HepG2 (cell line): ENCODE data around the gene PSMB10. TPM values are rescaled to one million over a fixed set of nuclear protein-coding genes. Genes with fewer than 3 reads are reported as not detected.
A peak's percentile ranks its signal among the peaks of the same experiment; 100 is the strongest.

Source experiments
- AGO1 ChIP-seq: fragments of 200-400 bp; formaldehyde crosslinking; IDR thresholded peaks from 2 replicates; pipeline ENCODE4 v1.6.1; 2017; ENCODE audit warnings: mild to moderate bottlenecking, low read depth, low read length, moderate library complexity; ENCODE audit not compliant: poor library complexity, severe bottlenecking
- ARNTL ChIP-seq: sonication (generic); formaldehyde crosslinking; IDR thresholded peaks from 2 replicates; pipeline ENCODE4 v1.4.0; 2020; ENCODE audit warnings: mild to moderate bottlenecking, missing genetic modification reagents
- CBX5 ChIP-seq: sonication (generic); formaldehyde crosslinking; IDR thresholded peaks from 2 replicates; pipeline ENCODE4 v1.4.0; 2020; ENCODE audit warnings: missing genetic modification reagents, borderline replicate concordance
- CC2D1A ChIP-seq: sonication (generic); formaldehyde crosslinking; IDR thresholded peaks from 2 replicates; pipeline ENCODE4 v1.8.1; 2023; ENCODE audit warnings: mild to moderate bottlenecking, missing genetic modification reagents
- KLF11 ChIP-seq: IDR thresholded peaks from 2 replicates; pipeline ENCODE4 v1.6.1; 2016; ENCODE audit warnings: missing compliant biosample characterization
- KLF6 ChIP-seq: IDR thresholded peaks from 2 replicates; pipeline ENCODE4 v1.8.0; 2016; ENCODE audit warnings: missing biosample characterization, missing genetic modification reagents
- MTERF4 ChIP-seq: sonication (generic); formaldehyde crosslinking; IDR thresholded peaks from 2 replicates; pipeline ENCODE4 v1.8.0; 2023; ENCODE audit warnings: mild to moderate bottlenecking, missing genetic modification reagents
- PAX8 ChIP-seq: sonication (generic); formaldehyde crosslinking; IDR thresholded peaks from 2 replicates; pipeline ENCODE4 v1.8.0; 2022; ENCODE audit warnings: mild to moderate bottlenecking, missing genetic modification reagents, borderline replicate concordance
- PHF8 ChIP-seq: sonication (generic); formaldehyde crosslinking; IDR thresholded peaks from 2 replicates; pipeline ENCODE4 v1.5.0; 2020; ENCODE audit warnings: missing genetic modification reagents
- PRDM15 ChIP-seq: sonication (generic); formaldehyde crosslinking; IDR thresholded peaks from 2 replicates; pipeline ENCODE4 v1.4.0; 2020; ENCODE audit warnings: missing genetic modification reagents
- SRSF1 ChIP-seq: fragments of 200-400 bp; formaldehyde crosslinking; optimal IDR thresholded peaks from 2 replicates; pipeline ENCODE3; 2017; ENCODE audit warnings: mild to moderate bottlenecking, low read depth, low read length, moderate library complexity
- ZBTB3 ChIP-seq: sonication (generic); formaldehyde crosslinking; IDR thresholded peaks from 2 replicates; pipeline ENCODE4 v1.4.0; 2020; ENCODE audit warnings: low read depth, mild to moderate bottlenecking, moderate library complexity, missing genetic modification reagents, borderline replicate concordance
- ZFP91 ChIP-seq: sonication (generic); formaldehyde crosslinking; IDR thresholded peaks from 2 replicates; pipeline ENCODE4 v1.9.0; 2022; ENCODE audit warnings: missing genetic modification reagents, mild to moderate bottlenecking, borderline replicate concordance
- ZFX ChIP-seq: sonication (generic); formaldehyde crosslinking; IDR thresholded peaks from 2 replicates; pipeline ENCODE4 v1.4.0; 2020; ENCODE audit warnings: mild to moderate bottlenecking, low read depth, missing genetic modification reagents, moderate library complexity
- ZNF672 ChIP-seq: sonication (generic); formaldehyde crosslinking; IDR thresholded peaks from 2 replicates; pipeline ENCODE4 v1.8.1; 2022; ENCODE audit warnings: missing genetic modification reagents
- ZNF746 ChIP-seq: sonication (generic); formaldehyde crosslinking; IDR thresholded peaks from 2 replicates; pipeline ENCODE4 v1.8.0; 2022; ENCODE audit warnings: mild to moderate bottlenecking, missing genetic modification reagents
- ZNF749 ChIP-seq: sonication (generic); formaldehyde crosslinking; IDR thresholded peaks from 2 replicates; pipeline ENCODE4 v1.8.0; 2022; ENCODE audit warnings: mild to moderate bottlenecking, missing genetic modification reagents, moderate library complexity, borderline replicate concordance
- polyA plus RNA-seq, 8 experiments: library from polyadenylated mRNA; depleted of rRNA in 3 of 8; stranded (reverse) in 7 of 8; unstranded in 1 of 8; fragments of >200 nt; fragmentation: Illumina TruSeq in 4 of 8; extraction: Trizol in 4 of 8; gene quantifications; 2 replicates each; pipeline versions ENCODE4 v1.2.1 to v1.2.3, GENCODE V29; 2011 to 2016; ENCODE audit warnings: low read depth in 4 of 8, missing spikeins in 1 of 8, mixed read lengths in 1 of 8; ENCODE audit not compliant: insufficient read depth in 1 of 8
- total RNA-seq, 5 experiments: library from RNA; depleted of rRNA; stranded (reverse); fragments of >200 nt; fragmentation: Illumina TruSeq; extraction: Trizol; gene quantifications; 2 replicates each; pipeline ENCODE4 v1.2.3, GENCODE V29; 2016; ENCODE audit warnings: low read depth in 1 of 5
- TF ChIP-seq, protein P1 (sequence below): IDR thresholded peaks from 2 replicates; pipeline ENCODE4 v1.6.1; 2016; ENCODE audit warnings: control low read depth
- TF ChIP-seq, protein P2 (sequence below): sonication (generic); formaldehyde crosslinking; IDR thresholded peaks from 2 replicates; pipeline ENCODE4 v1.5.1; 2020; ENCODE audit warnings: missing genetic modification reagents, mild to moderate bottlenecking, borderline replicate concordance

Gene PSMB10
- total and polyA plus RNA-seq, 2 of the 13 experiments (the other 11 are each of a cell fraction or from before 2014, with no cell fraction given) = 12.7 to 65.9 TPM

DNA sequence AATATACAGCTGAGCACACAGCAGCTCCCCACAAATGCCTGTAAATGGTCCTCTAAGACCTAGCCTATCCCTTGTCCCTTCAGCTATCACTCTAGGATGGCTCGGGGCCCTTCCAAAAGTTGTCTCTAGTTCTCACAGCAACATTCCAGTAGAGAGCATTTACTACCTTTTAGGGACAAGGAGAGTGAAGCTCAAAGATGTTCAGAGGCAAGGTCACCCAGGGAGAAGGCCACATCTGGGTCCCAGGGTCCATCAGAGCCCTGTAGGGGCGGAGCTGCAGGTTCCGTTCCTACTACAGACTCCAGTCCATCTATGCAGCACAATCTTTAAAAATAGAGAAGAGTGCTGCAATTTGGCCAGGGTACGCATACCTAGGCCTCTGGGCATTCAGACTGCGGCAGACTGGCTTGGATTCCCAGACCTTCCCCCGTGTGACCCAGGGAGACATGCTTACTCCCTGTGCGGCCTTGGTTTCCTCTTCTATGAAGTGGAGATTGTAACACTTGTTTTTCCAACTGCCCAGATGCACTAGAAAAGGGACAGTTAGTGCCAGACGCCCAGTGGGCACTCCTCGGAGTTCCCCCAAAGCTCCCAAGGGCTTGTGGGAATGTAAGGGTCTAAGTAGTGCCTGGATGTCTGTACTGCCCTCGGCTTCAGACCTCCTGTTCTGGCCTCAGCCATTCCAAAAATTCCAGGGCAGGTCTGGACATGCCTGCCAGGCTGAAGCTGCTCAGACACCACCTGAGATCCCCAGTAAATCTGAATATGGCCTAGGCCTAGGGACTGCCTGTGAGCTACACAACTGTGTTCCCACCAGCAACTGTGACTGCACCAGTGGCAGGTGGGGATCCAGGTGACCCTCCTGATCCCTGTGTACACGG is 29.3 kb upstream of the PSMB10 start (continued):
- 0 out of 2 replicates have a peak, but pooled peaks have one; percentile 4 for TF ChIP-seq MTERF4 (CRISPR knock-in tag)
- TF ChIP-seq KLF11 (CRISPR knock-in tag) = 0 out of 2 replicates have a peak, but pooled peaks have one; percentile 53
- TF ChIP-seq ZBTB3 (CRISPR knock-in tag) = no peak
- peak; percentile 75 for TF ChIP-seq ZFX (CRISPR knock-in tag)
- TF ChIP-seq, protein P1, sequence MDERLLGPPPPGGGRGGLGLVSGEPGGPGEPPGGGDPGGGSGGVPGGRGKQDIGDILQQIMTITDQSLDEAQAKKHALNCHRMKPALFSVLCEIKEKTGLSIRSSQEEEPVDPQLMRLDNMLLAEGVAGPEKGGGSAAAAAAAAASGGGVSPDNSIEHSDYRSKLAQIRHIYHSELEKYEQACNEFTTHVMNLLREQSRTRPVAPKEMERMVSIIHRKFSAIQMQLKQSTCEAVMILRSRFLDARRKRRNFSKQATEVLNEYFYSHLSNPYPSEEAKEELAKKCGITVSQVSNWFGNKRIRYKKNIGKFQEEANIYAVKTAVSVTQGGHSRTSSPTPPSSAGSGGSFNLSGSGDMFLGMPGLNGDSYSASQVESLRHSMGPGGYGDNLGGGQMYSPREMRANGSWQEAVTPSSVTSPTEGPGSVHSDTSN (CRISPR knock-in tag) = no peak
- TF ChIP-seq PAX8 (CRISPR knock-in tag) = 0 out of 2 replicates have a peak, but pooled peaks have one; percentile 21
- TF ChIP-seq ZNF749 = 0 out of 2 replicates have a peak, but pooled peaks have one; percentile 59
- TF ChIP-seq CBX5 = 0 out of 2 replicates have a peak, but pooled peaks have one; percentile 10
- TF ChIP-seq PHF8 (CRISPR knock-in tag) = peak; percentile 48; the same call in 1 of the 2 replicates
- TF ChIP-seq ZNF672 (CRISPR knock-in tag) = no peak
- 0 out of 2 replicates have a peak, but pooled peaks have one; percentile 85 for TF ChIP-seq CC2D1A (CRISPR knock-in tag)
- peak; percentile 26; the same call in 1 of the 2 replicates for TF ChIP-seq ZNF746 (CRISPR knock-in tag)
- TF ChIP-seq ARNTL (CRISPR knock-in tag) = 0 out of 2 replicates have a peak, but pooled peaks have one; percentile 32
- TF ChIP-seq ZFP91 = 0 out of 2 replicates have a peak, but pooled peaks have one; percentile 10
- TF ChIP-seq KLF6 (CRISPR knock-in tag) = 0 out of 2 replicates have a peak, but pooled peaks have one; percentile 25
- TF ChIP-seq PRDM15 = peak; percentile 86
- TF ChIP-seq, protein P2, sequence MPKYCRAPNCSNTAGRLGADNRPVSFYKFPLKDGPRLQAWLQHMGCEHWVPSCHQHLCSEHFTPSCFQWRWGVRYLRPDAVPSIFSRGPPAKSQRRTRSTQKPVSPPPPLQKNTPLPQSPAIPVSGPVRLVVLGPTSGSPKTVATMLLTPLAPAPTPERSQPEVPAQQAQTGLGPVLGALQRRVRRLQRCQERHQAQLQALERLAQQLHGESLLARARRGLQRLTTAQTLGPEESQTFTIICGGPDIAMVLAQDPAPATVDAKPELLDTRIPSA (CRISPR knock-in tag) = no peak
- TF ChIP-seq AGO1 = no peak
- peak; percentile 49 for TF ChIP-seq SRSF1
